Mucosa of gallbladder (tissue), 1 donor: ENCODE results near the gene UBIAD1. TPM values are rescaled to one million over a fixed set of nuclear protein-coding genes. Genes with fewer than 3 reads are reported as not detected.
"Not testable (repeated sequence)": the region's sequence is repeated elsewhere in the genome, so short reads cannot be mapped to it uniquely, and the experiment has no call there.

Source experiments
- DNase-seq: peaks from one replicate; pipeline ENCODE4 v3.0.0-alpha.2; 2020; ENCODE audit warnings: low spot score
- total RNA-seq: library from RNA; stranded (reverse); gene quantifications from one replicate; pipeline ENCODE4 v1.2.1, GENCODE V29; 2021
- donor health status: DM: no; HTN: no; CAD: no.

UBIAD1 gene, protein sequence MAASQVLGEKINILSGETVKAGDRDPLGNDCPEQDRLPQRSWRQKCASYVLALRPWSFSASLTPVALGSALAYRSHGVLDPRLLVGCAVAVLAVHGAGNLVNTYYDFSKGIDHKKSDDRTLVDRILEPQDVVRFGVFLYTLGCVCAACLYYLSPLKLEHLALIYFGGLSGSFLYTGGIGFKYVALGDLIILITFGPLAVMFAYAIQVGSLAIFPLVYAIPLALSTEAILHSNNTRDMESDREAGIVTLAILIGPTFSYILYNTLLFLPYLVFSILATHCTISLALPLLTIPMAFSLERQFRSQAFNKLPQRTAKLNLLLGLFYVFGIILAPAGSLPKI
- total RNA-seq = 10.2 TPM

DNA sequence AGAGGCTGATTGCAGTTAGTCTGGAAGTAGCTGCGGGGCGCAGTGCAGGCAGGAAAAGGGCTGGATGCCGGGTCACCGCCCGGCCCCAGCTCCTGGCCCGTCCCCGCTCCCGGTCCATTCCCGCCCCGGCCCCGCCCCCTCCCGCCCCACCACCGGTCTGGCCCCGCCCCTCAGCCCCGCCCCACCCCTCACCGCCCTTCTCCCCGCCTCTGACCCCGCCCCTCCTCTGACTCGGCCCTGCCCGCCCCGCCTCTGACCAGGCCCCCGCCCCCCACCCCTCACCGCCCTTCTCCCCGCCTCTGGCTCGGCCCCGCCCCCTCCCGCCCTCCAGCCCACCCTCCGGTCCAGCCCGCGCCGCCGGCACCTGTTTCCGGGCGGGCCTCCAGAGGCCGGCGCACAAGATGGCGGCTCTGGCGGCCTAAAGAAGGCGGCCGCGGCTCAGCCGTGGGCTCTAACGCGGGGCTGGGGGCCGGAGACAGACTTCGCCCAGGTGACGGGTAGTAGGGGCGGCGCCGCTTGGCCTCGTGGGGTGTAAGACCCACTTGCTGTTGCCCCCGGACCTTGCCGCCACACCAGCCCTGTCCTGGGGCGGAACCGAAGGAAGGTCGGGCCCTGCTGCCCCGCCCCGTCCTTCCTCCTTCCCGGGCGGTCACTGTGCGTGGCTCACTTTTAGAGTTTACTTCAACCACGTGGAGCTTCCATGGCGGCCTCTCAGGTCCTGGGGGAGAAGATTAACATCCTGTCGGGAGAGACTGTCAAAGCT is at the start of gene UBIAD1:
Gene UBIAD1, plus strand, starts transcription at position 367 of the 763 bp plus-strand sequence. Its CDS starts 334 bp downstream, at position 701.
- peak; percentile 84 for DNase-seq

DNA sequence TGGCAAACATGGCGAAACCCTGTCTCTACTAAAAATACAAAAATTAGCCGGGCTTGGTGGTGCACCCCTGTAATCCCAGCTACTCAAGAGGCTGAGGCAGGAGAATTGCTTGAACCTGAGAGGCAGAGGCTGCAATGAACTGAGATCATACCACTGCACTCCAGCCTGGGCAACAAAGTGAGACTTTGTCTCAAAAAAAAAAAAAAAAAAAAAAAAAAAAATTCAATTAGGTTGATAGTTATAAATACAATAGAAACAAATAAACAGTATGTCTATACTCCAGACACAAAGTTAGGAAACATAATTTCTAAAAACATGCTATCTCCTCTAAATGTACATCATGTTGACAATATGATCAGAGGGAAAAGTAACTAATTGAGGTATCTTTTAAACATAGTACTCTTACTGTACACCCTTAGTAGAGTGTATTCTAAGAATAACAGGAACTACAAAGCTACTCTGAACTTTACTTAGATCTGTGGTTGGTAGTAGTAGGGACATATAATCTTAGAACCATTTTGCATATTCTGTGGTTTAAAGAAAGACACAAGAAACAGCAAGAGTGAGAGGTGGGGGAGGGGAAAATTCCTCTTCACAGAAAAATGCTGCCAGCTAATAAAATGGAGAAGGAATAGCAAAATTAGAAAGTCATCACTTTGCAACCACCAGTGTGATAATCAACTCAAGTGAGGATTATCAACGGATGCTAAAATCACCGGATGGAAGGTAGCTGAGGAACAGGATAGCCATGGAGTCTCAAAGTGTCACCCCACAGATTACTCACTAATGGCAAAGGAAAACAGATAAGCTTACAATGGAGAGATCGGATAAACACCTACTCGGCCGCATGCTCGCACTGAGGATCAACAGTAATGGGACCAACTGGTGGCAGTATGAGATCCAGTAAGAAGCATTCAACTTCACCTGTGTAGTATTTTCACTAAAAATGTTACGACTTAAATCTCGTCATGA is 45.6 kb upstream of the UBIAD1 start:
- no peak for DNase-seq

DNA sequence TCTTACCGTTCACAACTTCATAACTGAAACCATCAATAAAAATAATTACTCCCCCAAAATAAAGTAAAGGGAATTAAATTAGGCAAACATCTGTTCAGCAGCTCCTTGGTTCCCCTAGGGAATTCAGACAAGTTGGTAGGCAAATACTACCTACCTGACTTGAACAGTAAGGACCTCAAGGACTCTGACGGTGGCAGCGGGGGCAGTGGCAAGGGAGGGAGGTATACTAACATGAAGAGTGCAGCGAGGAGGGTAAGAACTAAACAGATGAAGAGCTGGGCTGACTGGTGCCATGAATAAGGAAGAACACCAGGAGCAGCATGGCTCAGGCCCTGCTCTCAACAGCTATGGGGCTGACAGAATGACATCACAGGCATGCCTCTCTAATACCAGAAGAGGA is 43.8 kb upstream of the UBIAD1 start:
- DNase-seq = no peak

DNA sequence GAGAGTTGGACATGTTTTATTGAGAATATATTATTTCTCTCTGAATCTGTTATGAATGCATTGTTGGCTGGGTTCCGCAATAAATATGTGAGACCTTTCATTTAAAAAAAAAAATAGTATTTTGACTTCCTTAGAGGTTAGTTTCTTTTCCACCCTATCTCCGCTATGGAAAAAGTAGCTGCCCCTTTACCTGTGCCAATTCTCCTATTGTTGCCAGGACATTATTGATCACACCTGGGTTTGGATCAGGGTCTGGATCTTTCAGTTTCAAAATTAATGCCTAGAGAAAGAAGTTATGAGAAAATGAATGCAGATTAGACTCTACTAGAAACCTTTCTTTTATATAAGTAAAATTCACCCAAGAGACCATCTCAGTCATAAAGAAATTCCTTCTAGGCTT is 39.8 kb upstream of the UBIAD1 start:
- DNase-seq = no peak

DNA sequence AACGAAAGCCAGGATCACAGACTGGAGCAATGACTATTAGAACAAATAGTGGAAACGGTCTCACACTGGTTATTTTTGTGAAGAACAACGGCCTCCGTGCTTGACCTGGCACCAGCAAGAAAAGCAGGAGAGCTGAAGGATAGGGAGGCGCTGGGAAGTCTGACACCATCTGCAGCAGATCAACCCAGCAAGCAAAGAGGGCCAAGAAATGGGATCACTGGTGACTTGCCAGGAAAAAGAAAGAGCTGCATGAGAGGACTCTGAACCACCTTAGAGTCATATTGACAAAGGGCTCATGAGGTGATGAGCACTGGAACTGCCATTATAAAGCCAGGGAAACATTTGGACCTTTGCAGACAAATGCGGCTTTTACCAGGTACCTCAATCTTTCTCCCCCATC is 35.6 kb upstream of the UBIAD1 start:
- DNase-seq = no peak

DNA sequence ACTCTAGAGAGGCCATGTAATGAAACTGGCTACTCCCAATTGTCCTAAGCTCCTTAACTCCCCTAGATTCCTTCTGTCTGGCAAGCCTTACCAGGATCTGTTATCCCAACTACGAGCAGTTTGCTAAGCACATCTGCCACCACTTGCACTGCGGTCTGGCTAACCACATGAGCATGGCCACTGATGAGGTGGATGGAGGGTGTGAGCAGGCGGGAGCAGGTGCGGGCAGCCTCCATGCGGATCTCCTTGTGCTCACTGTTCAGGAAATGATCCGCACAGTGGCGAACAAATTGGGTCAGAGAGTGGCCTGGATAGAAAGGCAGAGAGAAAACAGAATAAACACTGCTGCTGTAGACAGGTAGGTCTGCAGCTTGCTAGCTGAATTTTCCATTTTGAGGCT is 34.7 kb upstream of the UBIAD1 start:
- no peak for DNase-seq

DNA sequence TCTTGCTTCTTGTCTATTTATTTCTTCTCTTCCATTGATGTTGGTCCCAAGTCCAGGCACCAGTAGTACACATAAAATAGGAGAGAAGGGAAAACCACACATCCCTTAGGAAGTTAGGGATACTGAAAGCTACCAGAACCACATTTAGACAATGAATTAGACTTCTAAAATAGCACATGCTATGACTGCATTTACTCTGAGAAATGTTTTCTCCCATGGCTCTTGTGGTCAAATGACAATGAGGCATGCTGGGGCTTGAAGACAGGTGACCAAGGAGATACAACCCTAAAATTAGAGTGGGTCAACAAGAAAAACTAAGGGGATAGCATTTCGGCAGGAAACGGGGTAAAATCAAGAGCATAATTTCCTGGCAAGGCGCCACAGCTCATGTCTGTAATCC is 27.8 kb upstream of the UBIAD1 start:
- no peak for DNase-seq

DNA sequence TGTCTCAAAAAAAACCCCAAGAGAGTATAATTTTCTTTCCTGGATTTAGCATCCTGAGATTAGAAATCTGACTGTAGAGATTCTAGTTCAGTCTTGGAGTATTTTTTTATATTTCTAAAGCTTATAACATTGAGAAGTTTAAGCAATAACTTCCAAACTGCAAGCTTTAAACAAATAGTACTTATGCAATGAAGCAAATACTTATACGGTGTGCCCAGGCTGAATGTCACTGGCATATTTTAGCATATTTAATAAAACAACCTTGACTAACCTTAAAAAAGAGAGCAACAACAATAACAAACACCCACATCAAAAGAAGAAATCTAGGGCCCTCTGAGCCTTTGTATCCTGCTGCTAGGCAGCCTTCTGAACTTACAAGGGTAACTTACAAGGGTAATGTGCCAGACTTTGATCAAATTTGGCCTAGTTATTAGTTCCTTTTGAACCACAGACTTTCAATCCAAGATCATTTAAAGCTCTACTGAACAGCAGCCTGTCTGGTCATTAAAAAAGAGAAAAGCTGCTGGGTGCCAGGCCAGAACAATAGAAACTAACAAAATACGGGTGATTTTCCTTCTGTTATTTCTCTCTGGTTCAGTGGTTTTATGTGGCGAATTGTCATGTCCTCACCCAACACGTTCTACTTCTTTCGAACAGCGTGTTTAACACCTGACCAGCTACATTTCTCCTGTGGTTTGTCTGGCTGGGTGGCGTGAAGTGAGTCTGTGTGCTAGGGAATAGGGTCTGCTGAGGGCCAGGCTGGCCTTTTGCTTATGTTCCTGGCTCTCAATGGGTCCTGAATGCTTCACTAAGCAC is 26.9 kb upstream of the UBIAD1 start:
- DNase-seq = no peak

DNA sequence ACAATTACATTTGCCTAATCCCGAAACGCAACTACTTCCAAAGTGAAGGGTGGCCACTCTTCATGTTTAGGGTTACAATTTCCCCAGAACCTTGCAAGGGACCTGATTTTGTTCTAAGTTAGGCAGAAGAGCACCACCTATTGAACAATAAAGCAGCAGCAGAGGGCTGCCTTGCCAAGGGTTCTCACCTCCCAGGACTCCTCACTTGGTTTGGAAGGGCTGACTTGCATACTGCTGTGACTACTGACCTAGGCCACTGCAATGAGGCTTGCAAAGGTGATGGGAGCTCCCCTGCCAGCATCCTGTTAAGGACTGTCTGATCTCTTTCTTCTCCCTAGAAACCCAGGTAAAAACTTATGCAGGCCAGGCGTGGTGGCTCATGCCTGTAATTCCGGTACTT is 24.8 kb upstream of the UBIAD1 start:
- no peak for DNase-seq

DNA sequence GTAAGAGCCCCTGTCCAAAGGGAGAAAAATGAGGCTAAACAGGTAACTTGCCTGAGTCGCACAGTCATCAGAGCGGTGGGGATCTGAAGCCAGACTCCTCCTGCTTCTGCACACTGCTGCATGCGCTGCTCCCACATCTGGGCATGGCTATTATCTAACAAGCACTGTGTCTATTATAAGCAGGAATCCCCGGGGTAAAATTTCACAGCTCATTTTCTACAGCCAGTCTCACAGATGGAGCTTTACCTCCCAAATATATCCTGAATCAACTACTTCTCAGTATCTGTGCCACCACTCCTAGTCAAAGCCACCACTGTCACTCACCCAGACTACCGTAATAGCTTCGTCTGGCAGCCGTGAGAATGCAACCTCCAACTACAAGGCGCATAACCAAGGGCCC is 20.5 kb upstream of the UBIAD1 start:
- no peak for DNase-seq

DNA sequence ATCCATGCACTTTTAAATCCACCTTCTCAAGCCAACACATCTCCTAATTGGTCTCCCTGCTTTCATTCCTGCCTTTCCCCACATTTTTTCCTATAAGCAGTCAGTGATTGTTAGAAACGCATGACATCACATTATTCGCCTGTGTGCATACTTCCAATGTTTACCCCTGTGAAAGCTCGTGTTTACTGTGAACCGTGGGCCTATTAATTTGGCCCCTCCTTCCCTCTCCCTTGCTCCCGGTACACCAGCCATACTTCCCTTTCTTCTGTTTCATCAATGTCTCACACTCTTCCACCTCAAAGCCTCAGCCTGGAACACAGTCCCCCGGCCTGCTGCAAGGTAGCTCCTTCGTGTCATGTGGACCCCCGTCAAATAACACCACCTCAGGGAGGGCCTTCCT is 19.8 kb upstream of the UBIAD1 start:
- no peak for DNase-seq

DNA sequence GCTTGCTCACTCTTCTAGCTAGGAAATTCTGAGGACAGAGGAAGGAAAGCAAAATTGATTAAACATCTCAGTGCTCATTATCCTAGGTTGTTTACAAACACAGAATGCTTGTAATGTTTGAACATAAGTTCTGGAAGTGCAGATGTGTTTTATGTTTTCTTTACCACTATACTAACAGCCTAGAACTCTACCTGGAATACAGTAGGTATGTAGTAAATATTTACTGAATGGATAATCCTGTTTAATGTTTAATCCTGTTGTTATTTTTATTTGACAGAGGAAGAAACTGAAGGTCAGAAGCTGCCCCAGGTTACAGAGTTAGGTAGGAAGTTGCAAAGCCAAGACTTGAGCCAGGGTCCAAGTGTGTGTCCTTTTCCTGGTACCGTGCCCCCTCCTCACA is 16.7 kb upstream of the UBIAD1 start:
- DNase-seq = no peak

DNA sequence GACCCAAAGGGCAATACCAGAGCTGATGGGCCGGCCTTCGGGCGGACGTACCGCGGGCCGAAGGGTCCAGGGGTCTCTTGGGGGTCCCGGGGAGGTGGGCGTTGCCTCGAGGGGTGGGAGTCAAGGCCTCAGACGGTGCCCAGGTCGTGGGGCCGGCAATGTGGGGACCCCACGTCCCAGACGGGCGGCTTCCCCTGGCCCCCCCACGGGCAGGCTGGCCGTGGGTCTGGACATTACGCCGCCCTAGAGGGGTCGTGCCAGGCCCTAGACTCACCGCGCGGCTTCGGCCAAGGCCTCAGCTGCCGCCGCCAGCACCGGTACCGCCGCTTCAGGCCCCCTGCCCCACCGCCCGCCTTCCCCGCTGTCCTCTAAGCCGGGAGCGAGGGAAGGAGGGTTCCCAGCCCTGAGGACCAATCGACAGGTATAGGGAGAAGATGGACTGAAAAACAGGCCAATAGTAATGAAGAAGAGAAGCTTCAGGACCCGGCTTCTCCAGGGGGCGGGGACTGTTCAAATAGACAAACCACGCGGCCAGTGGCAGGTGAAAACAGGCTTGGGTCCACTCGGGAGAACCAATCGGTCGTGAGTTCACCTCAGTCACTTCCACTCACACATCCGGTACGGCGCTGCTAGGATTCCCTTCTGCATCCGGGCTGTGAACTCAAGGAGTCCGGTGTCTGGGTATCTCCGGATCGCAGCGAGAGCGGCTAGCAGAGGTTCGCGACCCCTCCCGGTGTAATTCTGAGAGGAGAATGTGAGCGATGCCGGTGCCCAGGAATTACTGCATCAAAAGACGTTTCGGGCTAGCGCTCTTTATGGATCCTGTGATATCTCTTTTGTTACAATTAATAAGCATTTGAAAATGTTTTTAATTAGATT is 10.6 kb upstream of the UBIAD1 start, which contains the start of gene MTOR:
Gene MTOR, minus strand, starts transcription at position 381 of the 879 bp plus-strand sequence. CDS start 3,142 bp downstream, outside the sequence.
- peak; percentile 99 for DNase-seq

DNA sequence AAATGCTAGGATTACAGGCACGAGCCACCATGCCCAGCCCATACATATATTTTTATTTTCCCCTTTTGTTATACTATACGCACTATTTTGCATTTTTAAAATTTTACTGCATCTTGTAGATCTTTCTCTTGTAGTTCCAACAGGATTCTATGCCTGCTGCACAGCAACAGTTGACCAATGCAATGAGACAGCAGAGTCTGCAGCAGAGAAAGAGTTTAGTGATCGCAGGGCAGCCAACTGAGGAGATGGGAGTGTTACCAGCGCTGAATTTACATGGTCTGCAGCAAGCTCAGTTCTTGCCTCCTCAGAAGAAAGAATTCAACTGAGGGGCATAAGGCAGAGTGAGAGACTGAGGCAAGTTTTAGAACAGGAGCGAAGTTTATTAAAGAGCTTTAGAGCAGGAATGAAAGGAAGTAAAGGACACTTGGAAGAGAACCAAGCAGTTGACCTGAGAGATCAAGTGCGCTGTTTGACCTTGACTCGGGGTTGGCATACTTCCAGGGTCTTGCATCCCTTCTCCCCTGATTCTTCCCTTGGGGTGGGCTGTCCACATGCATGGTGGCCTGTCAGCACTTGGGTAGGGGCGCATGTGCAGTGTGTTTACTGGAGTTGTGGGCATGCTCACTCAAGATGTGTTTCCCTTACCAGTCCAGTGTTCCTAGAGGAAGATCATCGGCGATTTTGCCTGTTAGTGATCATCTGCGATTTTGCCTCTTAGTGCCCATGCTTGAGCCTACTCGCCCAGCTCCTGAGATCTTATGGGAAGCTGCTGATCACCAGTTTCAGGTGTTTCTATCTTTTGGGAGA is 6.5 kb upstream of the UBIAD1 start:
- no peak for DNase-seq

DNA sequence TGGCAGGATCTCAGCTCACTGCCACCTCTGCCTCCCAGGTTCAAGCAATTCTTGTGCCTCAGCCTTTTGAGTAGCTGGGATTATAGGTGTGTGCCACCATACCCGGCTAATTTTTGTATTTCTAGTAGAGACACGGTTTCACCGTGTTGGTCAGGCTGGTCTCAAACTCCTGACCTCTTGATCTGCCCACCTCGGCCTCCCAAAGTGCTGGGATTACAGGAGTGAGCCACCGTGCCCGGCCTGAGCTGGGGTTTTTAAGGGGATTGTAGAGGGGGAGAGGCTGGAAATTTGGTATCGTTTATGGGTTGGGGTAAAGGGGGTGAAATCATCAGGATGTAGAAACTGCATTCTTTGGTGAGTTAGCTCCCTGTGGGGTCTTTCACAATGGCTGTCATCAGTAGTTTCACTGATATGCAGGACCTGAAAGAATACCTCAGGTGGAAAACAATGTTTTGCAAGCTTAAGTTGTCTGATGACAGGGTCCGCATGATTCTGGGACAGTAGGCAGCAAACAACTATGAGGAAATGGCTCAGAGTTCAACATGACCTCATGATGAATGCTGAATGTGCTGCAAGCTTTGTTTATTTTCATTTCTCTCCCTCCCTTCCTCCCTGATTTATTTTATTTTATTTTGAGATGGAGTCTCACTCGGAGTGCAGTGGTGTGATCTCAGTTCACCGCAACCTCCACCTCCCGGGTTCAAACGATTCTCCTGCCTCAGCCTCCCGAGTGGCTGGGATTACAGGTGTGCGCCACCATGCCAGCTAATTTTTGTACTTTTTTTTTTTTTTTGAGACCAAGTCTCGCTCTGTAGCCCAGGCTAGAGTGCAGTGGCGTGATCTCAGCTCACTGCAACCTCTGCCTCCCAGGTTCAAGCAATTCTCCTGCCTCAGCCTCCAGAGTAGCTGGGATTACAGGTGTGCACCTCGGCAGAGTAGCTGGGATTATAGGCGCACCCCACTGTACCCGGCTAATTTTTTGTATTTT is 5.4 kb upstream of the UBIAD1 start:
- not testable (repeated sequence) for DNase-seq

DNA sequence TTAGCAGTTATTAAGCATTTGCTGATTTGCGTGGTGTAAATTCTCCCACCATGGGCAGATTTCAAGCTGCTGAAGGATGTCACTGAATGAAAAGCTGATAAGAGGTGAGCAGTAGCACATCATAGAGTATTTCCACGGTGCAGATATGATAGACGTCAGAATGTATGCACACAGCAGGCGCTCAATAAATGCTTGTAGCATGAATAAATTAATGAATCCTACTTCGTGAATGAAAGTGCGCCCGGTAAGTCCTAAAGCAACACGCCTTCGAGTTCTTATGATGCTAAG is 510 bp upstream of the UBIAD1 start:
- DNase-seq = no peak

DNA sequence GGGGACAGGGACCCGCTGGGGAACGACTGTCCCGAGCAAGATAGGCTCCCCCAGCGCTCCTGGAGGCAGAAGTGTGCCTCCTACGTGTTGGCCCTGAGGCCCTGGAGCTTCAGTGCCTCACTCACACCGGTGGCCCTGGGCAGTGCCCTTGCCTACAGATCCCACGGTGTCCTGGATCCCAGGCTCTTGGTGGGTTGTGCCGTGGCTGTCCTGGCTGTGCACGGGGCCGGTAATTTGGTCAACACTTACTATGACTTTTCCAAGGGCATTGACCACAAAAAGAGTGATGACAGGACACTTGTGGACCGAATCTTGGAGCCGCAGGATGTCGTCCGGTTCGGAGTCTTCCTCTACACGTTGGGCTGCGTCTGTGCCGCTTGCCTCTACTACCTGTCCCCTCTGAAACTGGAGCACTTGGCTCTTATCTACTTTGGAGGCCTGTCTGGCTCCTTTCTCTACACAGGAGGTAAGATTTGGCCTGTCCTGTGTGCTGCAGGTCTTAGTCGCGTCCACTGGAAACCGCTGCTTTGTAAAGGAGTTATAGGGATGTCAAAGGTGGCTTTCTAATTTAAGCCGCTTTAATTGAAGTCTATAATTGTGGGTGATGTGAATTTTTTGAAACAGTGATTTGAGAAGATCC is 717 bp downstream of the UBIAD1 start:
- no peak for DNase-seq

DNA sequence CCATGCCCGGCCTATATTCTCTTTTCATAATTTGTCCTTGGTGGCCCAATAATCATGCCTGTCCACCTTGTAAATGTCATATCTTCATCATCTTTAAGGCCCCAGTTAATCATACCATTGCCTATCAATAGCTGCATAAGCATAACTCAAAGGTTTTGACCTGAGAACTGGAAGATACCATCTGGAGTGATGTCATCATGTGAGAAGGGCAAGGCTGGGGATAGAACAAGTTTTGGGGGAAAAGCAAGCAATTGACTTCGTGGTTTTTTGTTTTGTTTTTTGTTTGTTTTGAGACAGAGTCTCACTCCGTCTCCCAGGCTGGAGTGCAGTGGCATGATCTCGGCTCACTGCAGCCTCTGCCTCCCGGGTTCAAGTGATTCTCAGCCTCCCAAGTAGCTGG is 6.2 kb downstream of the UBIAD1 start:
- DNase-seq = no peak
